Adrenal gland (tissue), 5 donors: ENCODE results near the gene LCE5A.

Experiments
- CTCF ChIP-seq, 6 experiments: fragments of 450-650 bp in 4 of 6; fragments of 200-600 bp in 2 of 6; sonication (generic) in 1 of 6; IDR thresholded peaks; 1 replicate in 5 of 6; 2 replicates in 1 of 6; pipeline versions ENCODE4 v1.5.1 to v1.8.0; 2016 to 2021; ENCODE audit warnings: antibody characterized with exemption in 6 of 6, mild to moderate bottlenecking in 2 of 6, moderate library complexity in 1 of 6
- POLR2A ChIP-seq, 2 donors: fragments of 450-650 bp; IDR thresholded peaks; one replicate each; pipeline ENCODE4 v1.6.1; 2017; ENCODE audit warnings: antibody characterized with exemption in 2 of 2, mild to moderate bottlenecking in 2 of 2, moderate library complexity in 1 of 2
- donor health status: DM: no; HTN: no; CAD: no.

- TF ChIP-seq CTCF (IDR thresholded peaks at IDR 0.05): no peak
- no peak for TF ChIP-seq POLR2A (IDR thresholded peaks at IDR 0.05)
Observed at GRCh38 chr1:152514715-152515433, 4.3 kb downstream of the LCE5A start.
